T47D (cell line): ENCODE data around the gene FIBCD1.

Experiments
- DNase-seq, 2 experiments: peaks; one replicate each; pipeline versions ENCODE4 v3.0.0 to v3.0.0-alpha.2; 2011 to 2012; ENCODE audit warnings: low read depth in 1 of 2, low spot score in 1 of 2
- JUND ChIP-seq: IDR thresholded peaks from 2 replicates; pipeline ENCODE4 v1.6.1; 2012; ENCODE audit warnings: low read depth
- in situ Hi-C: cut with HindIII; loops from 2 replicates; pipeline ENCODE4 v1.10.0; 2016; ENCODE audit warnings: low sequenced_read_pairs, low pct_unique_long_range_greater_than_20kb

Gene FIBCD1

GRCh38 chr9:130900701-130901497, 38.1 kb downstream of the FIBCD1 start:
- in situ Hi-C loops: no loop called here
- no peak for DNase-seq
- TF ChIP-seq JUND: no peak

- no peak for DNase-seq
- in situ Hi-C loops: no loop called here
- TF ChIP-seq JUND: no peak
Measured at GRCh38 chr9:130899051-130899748, 39.8 kb downstream of the FIBCD1 start.

GRCh38 chr9:130898552-130898852, 40.5 kb downstream of the FIBCD1 start:
- no peak for TF ChIP-seq JUND
- DNase-seq: peak in 1 of 2 experiments; percentile 23
- in situ Hi-C loops: no loop called here

GRCh38 chr9:130897848-130898551, 41.0 kb downstream of the FIBCD1 start:
- in situ Hi-C loops: no loop called here
- no peak for DNase-seq
- no peak for TF ChIP-seq JUND

GRCh38 chr9:130897105-130897751, 41.8 kb downstream of the FIBCD1 start:
- no peak for DNase-seq
- TF ChIP-seq JUND: no peak
- in situ Hi-C loops: no loop called here

GRCh38 chr9:130896233-130897014, 42.6 kb downstream of the FIBCD1 start, which contains the start of gene QRFP:
Gene QRFP (minus strand): TSS chr9:130896812. CDS start chr9:130893838, 2,974 bp downstream.
- in situ Hi-C loops: no loop called here

GRCh38 chr9:130895481-130896232, 43.4 kb downstream of the FIBCD1 start:
- no peak for DNase-seq
- in situ Hi-C loops: no loop called here
- TF ChIP-seq JUND: no peak

More at GRCh38 chr9:130896233-130897014, 42.6 kb downstream of the FIBCD1 start, which contains the start of gene QRFP:
- TF ChIP-seq JUND: no peak
- DNase-seq: no peak

- in situ Hi-C loops: no loop called here
- TF ChIP-seq JUND: no peak
- no peak for DNase-seq
Measured at GRCh38 chr9:130895038-130895437, 44.0 kb downstream of the FIBCD1 start.

- in situ Hi-C loops: no loop called here
- no peak for DNase-seq
- no peak for TF ChIP-seq JUND
Measured at GRCh38 chr9:130894546-130894945, 44.5 kb downstream of the FIBCD1 start.

GRCh38 chr9:130893341-130894101, 45.5 kb downstream of the FIBCD1 start:
- in situ Hi-C loops: no loop called here
- peak in 1 of 2 experiments; percentile 70 for DNase-seq
- TF ChIP-seq JUND: no peak
